DND-41 (cell line): Measurements from ENCODE around the gene TMEM258.

Experiments used
- CTCF ChIP-seq: IDR thresholded peaks from 2 replicates; pipeline ENCODE4 v1.5.1; 2012; ENCODE audit warnings: borderline replicate concordance, low read length, moderate library complexity, mild to moderate bottlenecking; ENCODE audit not compliant: poor library complexity, severe bottlenecking; ENCODE audit errors: extremely low read depth
- EZH2 ChIP-seq: IDR thresholded peaks from 3 replicates; pipeline ENCODE4 v1.6.1; 2012; ENCODE audit warnings: borderline replicate concordance, low read depth, mild to moderate bottlenecking, moderate library complexity, low read length, inconsistent platforms; ENCODE audit not compliant: severe bottlenecking

DNA sequence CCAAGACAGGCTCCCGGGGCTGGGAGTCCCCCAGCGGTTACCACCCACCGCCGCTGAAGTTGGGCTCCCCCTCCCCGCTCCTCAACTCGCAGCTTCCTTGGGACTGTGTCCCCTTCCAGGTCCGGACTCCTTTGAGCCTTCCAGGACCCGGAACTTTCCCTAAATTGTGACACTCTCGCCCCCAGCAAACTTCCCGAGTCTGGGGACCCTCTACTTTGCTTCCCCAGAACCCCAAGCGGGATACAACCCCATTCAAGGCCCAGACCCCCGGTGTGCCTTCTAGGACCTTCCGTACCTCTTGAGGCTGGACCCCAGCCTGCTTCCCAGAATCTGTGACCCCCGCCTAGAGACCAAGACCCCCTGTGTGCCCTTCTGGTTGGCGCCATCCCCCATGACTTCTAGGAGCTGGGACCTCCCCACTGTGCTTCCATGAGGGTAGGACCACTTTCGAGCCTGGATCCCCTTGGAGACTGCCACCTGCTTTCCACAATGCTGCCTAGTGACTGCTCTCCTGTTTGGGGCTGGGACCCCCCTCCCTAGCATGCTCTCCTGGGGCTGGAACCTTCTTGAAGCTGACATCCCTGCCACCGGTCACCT, 39.4 kb downstream of the TMEM258 start:
- TF ChIP-seq CTCF (no peak), EZH2 (no peak)
